Subcutaneous adipose tissue (tissue), 4 donors: ENCODE results near the gene CASK. TPM values are rescaled to one million over a fixed set of nuclear protein-coding genes. Genes with fewer than 3 reads are reported as not detected.

ENCODE experiments used
- total RNA-seq, 4 donors: library from RNA; depleted of rRNA; stranded (reverse); fragments of >200 nt; gene quantifications; one replicate each; pipeline ENCODE4 v1.1.0, GENCODE V29; 2016
- TF ChIP-seq, protein P1 (sequence below): fragments of 450-650 bp; IDR thresholded peaks from one replicate; pipeline ENCODE4 v1.5.1; 2016; ENCODE audit warnings: low read depth, mild to moderate bottlenecking, control low read depth, antibody characterized with exemption, moderate library complexity

The CASK gene
- total RNA-seq, 4 donors from 2014 or later, result 27.4 to 48.1 (median 32.5) TPM

DNA sequence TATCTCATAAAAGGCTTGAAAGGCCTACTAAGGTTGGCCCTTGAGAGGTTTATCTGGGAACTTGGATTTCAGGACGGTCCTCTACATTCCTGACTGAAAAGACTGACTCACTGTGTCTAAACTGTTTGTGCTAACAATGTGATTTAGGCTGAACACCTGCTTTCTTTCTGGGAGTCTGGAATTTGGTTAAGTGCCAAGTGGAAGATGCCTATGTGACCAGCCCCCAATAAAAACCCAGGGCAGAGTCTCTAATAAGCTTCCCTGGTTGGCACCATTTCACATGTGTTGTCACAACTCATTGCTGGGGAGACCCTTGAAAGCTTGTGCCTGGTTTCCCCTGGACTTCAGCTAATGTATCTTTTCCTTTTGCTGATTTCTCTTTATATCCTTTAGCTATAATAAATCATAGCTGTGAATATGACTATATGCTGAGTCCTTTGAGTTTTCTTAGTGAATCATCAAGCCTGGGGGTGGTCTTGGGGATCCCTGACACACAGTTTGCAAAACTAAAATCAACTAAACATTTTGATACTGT lies 144.3 kb downstream of the CASK start:
- TF ChIP-seq, protein P1, sequence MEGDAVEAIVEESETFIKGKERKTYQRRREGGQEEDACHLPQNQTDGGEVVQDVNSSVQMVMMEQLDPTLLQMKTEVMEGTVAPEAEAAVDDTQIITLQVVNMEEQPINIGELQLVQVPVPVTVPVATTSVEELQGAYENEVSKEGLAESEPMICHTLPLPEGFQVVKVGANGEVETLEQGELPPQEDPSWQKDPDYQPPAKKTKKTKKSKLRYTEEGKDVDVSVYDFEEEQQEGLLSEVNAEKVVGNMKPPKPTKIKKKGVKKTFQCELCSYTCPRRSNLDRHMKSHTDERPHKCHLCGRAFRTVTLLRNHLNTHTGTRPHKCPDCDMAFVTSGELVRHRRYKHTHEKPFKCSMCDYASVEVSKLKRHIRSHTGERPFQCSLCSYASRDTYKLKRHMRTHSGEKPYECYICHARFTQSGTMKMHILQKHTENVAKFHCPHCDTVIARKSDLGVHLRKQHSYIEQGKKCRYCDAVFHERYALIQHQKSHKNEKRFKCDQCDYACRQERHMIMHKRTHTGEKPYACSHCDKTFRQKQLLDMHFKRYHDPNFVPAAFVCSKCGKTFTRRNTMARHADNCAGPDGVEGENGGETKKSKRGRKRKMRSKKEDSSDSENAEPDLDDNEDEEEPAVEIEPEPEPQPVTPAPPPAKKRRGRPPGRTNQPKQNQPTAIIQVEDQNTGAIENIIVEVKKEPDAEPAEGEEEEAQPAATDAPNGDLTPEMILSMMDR, result no peak

DNA sequence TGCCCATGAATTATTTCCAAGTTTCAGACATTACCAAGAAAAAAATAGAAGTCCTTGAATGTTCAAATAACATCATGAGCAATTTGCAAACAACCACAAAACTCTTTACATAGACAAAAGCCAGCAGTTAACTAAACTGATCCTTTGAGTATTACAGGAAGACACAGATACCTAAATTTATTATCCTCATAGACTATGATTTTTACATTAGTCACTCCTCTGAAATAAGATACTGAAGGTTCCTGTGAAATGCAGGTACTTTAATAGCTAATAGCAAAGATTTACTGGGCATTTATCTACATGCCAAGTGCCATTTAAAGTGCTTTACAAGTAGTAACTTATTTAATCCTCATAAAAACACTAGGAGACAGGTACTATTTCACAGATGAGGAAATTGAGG lies 161.7 kb downstream of the CASK start:
- TF ChIP-seq, protein P1, result no peak

DNA sequence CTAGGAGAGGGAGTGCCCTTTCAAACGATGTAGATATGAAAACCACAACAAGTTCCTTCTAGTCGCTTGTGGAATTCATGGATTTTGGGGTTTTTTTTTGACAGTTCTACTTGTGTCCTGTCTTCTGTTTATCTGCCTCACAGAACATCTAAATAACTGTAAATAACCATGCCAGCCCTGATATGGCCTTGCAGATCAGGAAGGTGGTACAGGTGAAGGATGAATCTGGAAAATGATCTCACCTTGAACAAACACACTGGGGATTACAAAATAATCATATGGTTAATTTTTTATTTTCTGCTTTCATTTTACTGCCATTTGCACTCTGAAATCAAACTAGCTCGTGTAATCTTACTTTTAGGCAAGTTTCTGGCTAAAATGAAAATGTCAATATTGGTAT lies 162.2 kb downstream of the CASK start:
- TF ChIP-seq, protein P1, result no peak

DNA sequence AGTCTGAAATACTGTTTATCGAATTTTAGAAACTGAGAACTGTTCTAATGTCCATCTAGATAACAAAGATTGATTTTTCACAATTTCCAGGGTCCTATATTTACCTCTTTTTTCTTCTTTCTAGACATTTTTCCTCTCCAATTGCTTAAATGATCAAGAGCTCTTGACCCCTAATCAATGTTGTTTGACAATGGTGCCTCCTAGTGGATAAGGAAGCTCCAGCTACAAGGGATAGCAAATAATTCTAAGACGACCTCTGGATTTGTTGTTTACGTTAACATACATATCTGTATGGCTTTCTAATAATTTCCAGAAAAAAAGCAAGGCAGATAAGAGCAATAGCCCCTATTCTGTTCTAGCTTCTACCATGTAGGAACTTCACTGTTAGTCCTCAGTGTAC lies 163.5 kb downstream of the CASK start:
- TF ChIP-seq, protein P1, result no peak

DNA sequence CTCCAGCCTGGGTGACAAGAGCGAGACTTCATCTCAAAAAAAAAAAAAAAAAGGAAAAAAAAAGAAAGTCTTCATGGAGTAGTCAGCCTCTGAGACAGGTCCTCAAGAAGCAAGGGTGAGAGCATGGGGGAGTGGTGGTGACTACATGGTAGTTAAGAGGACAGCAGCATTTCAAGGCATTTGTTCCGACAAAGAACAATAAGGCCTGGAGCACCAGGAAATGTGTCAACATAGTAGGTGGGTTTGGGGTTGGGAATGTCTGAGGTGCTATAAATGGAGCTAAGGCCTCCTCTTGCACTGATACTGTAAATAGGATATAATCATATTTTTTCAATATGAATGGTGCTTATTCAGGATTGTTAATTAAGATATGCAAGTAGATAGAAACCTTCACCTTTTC lies 165.0 kb downstream of the CASK start:
- TF ChIP-seq, protein P1, result no peak

DNA sequence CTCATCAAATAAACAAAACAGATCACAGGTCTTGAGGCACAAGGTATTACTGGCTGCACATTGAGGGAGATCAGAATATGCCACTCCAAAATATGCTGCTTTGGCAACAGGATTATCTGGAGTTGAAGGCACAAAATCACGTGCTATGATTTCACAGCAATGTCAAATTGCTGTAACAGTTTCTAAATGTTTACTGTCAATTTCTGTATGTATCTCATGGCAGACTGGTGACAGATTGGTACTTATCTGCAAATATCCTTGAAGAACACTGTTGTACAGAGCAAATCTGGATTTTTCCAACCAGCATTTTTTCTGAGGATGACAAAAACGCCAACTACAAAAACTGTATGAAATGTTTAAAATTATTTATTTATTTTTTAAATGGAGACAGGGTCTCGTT lies 172.6 kb downstream of the CASK start:
- TF ChIP-seq, protein P1, result no peak

DNA sequence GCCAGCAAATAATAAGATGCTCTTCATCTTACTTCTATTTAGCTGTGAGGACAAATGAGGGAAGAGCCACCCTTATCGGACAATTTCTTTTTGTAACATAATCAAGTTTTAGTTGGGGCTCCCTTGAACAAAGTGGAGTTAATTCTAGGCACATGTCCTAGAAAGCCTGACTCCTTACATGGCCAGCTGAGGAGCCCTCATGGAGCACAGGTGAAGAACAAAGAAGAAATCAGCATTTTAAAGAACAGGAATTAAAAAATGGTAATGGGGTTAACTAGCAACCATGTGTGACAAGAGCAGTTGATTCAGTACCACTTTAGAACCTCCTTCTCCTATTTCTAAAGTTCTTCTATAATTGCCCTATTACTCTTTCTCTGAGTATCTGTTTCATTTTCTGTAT lies 183.5 kb downstream of the CASK start:
- TF ChIP-seq, protein P1, result no peak
